EH (cell line): ENCODE data around the gene ETHE1.

Experiments
- DNase-seq: peaks from one replicate; pipeline ENCODE4 v3.0.0-alpha.2; 2015; ENCODE audit warnings: low read depth

ETHE1 gene, protein sequence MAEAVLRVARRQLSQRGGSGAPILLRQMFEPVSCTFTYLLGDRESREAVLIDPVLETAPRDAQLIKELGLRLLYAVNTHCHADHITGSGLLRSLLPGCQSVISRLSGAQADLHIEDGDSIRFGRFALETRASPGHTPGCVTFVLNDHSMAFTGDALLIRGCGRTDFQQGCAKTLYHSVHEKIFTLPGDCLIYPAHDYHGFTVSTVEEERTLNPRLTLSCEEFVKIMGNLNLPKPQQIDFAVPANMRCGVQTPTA

DNA sequence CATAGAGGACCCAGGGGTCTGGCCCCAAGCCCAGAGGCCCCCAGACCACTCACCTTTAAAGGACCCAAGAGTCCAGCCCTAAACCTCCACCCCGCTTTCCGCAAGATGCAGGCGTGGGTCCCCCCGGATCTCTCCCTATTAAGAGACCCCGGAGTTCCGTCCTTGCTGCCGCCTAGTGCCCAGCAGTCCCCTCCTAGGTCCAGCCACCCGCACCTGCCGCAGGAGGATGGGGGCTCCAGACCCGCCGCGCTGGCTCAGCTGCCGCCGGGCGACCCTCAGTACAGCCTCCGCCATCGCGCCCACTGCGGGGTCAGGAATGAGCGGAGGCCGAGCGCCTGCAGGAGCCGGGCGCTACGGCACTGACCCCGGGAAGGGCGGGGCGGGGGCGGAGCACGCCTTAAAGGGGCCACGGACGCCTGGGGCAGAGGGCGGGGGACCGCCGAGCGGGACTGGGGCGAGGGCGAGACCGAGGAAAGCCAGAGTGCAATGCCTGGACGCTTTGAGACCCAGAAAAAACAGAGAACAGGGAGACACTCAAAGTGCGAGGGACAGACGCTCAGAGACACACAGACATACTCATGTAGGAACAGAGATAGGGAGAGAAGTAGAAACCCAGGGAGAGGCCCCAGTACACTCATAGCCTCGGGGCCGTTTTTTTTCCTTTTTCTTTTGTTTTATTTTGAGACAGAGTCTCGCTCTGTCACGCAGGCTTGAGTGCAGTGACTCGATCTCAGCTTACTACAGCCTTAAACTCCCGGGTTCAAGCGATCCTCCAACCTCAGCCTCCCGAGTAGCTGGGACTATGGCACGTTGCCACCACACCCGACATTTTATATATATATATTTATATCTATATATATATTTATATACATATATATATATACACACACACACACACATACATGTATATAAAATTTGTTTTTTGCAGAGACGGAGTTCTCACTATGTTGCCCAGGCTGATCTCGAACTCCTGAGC is at the start of gene ETHE1:
Gene ETHE1 (minus strand): TSS at position 318 of the 976 bp plus-strand sequence. CDS start 24 bp downstream, at position 294.
- peak; percentile 73 for DNase-seq

DNA sequence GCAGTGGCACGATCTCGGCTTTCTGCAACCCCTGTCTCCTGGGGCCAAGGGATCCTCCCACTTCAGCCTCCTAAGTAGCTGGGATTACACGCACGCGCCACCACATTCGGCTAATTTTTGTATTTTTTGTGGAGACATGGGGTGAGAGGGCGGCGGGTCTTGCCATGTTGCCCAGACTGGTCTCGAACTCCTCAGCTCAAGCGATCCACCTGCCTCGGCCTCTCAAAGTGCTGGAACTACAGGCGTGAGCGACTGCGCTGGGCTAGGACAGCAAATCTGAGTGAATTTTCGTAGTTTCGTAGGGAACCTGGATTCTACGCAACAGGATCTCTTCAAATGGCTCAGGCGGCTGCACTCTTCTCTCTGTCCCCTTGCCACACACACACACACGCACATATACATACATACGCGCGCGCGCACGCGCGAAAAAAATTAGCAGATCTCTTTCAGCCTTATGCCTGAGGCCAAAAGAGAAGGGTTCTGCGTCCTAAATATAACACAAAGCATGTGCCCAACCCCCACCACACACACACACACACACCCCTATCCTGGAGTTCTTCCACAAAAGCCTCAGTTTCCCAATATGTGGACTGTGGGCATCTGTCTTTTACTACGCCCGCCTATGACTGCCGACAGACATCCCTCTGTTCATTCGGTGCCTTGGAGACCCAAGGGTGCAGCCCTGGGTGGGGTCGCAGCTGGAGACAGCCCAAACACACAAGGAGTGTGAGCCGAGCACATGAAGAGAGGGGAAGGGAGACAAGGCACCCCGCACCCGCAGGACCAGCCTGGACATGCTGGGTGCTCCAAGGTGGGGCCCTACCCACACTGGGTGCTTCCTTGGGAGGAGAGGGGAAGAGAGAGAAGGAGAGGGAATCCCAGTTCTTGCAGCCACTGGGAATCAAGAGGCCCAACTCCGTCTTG is 49.2 kb upstream of the ETHE1 start:
- DNase-seq, result no peak

DNA sequence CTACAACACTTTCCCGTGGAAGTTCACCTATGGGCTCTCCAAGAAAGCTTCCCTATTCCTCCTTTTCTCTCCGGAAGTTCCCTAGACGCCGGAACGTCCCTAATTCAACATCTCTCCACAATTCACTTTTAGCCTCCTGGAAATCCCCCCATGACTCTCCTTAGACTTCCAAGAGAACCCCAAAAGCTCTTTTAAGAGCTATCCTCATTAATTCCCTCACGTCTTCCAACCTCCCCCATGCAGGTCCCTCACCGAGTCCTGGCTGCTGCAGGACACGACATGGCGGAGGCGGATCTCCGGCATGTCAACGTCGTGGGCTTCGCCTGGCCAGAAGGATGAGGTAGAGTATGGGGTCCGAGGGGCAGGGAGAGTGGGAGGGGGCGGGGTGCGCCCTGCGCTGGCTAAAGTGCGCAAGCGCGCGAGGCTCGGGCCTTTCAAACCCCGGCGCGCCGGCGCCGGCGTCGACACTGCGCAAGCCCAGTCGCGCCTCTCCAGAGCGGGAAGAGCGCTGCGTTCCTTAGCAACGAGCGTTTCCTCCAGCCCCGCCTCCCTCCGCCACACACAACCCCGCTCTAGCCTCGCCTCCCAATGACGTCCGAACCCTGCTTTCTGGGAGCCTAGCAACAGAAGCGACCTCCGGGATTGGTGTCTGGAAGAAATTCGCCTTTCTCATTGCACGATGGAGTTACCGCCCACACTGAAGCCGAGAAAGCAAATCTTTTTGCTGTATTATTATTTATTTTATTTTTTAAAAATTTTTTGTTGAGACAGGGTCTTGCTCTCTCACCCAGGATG is 48.4 kb upstream of the ETHE1 start, which contains the start of the genes PINLYP and XRCC1:
Gene PINLYP (plus strand): TSS at position 646 of the 795 bp plus-strand sequence. CDS start 1,391 bp downstream, outside the sequence.
Gene XRCC1 (minus strand): TSS at position 372 of the 795 bp plus-strand sequence. CDS start 69 bp downstream, at position 303.
- peak; percentile 99 for DNase-seq

DNA sequence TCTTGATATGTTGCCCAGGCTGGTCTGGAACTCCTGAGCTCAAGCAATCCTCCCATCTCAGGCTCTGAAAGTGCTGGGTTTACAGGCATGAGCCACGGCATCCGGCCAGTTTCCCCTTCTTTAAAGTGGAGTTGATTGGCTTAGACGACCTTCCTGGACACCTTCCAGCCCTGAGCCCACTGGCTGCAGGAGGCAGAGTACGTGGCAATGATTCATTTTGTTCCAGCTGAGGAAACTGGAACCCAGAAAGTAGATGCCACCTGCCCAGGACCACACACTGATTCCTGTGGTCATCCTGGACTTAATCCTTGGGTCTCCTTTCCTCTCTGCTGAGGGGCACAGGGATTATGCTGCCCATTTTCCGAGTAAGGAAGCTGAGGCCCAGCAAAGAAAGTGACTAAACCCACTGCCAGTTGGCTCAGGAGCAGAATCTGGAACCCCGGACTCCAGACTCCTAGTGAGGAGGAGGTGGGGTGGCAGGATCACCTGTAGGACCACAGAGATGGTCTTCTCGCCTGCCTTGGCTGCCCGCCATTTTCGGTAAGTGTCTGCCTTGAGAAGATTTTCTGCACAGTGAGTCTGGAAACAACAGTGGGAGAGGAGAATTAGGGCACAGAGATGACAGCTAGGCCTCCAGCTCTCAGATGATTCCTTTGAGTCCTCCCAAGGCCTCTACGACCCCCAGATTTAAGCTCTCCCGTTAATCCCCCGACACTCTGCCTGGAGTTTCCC is 47.6 kb upstream of the ETHE1 start:
- DNase-seq, result peak; percentile 60

DNA sequence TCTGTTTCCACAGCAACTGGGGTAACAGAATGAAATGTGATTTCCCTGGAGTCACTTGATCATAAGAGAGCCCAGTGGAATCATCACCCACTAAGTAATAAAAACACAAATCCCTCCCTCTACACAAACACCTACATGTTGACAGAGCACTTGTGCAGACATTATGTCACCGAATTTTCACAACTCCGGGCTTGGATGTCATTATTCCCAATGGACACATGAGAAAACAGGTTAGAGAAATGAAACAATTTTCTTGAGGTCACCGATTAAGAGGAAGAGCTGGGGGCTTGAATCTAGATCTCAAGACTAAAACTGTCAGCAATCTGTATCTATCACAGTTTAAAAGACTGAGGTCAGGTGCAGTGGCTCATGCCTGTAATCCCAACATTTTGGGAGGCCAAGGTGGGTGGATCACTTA is 45.2 kb upstream of the ETHE1 start:
- DNase-seq, result no peak

DNA sequence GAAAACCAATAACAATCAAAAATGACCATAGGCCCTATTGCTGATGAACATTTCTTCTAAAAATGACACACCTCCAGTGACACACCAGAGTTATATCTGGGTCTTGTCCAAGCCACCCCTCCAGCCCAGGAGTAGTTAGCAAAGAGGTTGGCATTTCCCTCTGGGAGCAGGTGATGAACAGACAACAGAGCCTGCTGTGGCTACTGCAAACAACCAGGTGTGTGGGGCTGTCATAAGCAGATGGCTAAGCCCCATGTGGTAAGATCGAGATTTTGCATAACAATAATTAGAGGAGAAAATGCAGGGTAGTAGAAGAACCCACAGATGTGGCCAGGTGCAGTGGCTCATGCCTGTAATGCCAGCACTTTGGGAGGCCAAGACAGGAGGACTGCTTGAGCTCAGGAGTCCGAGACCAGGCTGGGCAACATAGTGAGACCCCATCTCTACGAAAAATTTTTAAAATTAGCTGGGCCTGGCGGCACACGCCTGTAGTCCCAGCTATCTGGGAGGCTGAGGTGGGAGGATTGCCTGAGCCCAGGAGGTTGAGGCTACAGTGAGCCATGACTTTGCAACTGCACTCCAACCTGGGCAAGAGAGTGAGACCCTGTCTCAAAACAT is 43.3 kb upstream of the ETHE1 start:
- DNase-seq, result no peak

DNA sequence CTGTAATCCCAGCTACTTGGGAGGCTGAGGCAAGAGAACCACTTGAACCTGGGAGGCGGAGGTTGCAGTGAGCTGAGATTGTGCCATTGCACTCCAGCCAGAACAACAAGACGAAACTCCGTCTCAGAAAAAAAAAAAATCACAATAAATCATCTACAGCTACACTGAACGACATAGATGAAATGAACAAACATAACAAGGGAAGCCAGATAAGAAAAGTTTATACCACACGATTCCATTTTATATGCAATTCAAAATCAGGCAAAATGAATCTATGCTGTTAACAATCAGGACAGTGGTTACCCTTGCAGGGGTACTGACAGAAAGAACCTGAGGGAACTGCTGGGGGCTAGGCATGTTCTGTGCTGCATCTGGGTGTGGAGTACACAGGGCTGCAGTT is 42.7 kb upstream of the ETHE1 start:
- DNase-seq, result no peak

DNA sequence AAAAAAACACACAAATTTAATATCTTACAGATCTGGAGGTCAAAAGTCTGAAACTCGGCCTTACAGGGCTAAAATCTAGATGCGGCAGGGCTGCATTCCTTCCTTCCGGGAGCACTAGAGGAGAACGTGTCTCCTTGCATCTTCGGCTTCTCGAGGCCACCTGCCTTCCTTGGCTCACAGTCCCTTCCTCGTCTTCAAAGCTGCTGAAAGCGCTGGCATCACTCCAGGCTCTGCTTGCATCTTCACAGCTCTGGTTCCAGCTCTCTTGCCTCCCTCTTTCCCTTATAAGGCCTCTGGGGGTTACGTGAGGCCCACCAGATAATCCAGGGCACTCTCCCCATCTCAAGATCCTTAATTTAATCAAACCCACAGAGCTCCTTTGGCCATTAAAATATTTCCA is 37.8 kb upstream of the ETHE1 start:
- DNase-seq, result no peak

DNA sequence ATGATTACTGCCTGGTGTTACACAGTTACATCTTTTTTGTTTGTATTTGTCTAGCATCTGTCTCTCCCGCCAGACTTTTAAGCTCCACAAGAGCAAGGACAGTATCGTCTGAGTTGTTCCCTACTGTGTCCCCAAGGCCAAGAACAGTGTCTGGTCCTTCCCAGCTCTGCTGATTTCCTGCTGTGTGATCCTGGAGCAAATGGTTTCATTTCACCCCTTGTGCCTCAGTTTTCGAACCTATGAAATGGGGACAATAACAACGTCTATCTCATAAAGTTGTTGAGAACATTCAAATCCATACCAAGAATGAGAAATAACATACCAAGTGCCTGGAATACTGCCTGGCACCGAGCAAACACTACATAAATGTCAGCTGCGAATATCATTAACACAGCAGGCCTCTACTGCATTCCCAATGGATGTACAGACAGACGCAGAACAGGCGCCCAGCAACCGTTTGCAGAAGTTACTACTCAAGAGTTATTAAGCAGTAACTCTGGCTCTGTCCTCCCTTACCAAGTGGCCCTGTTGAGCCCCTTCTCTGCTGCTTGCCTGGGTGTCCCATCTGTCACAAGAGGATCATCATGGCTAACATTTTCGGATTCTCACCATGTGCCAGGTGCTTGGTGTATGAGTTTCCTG is 36.9 kb upstream of the ETHE1 start:
- no peak for DNase-seq

DNA sequence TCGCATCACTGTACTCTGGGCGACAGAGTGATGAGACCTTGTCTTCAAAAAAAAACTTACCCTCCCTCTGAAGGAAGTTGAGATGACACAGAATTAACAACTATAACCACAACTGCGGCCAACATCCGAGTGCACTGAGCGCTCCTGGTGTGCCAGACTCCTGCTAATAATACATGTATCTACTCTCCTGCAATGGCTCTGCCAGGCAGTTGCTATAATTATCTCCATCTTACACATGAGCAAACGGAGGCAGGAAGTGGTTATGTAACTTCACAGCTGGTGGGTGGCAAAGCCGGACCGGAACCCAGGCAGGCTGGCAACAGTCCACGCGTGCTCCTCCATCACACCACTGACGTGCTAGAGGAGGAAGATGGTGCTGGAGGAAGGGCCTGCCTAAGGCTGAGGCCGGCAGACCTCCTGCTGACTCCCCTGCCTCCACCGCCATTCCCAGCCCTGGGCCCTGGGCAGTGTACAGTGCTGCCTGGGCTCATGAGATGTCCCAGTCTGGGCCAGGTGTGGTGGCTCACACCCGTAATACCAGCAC is 35.8 kb upstream of the ETHE1 start:
- peak; percentile 94 for DNase-seq

DNA sequence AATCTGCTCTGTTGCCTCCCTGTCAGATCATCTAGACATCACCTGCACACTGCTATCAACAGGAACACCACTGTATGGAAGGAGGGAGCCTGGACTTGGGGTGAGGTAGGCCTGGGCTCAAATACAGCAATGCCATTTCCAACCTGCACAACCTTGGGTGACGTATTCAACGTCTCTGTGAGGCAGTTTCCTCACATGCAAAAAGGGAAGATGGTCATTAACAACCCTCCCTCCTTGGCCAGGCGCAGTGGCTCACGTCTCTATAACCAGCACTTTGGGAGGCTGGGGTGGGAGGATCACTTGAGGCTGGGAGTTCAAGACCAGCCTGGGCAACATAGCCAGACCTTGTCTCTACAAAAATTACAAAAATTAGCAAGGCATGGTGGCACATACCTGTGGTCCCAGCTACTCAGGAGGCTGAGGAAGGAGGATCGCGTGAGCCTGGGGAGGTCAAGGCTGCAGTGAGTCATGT is 35.3 kb upstream of the ETHE1 start:
- DNase-seq, result no peak

DNA sequence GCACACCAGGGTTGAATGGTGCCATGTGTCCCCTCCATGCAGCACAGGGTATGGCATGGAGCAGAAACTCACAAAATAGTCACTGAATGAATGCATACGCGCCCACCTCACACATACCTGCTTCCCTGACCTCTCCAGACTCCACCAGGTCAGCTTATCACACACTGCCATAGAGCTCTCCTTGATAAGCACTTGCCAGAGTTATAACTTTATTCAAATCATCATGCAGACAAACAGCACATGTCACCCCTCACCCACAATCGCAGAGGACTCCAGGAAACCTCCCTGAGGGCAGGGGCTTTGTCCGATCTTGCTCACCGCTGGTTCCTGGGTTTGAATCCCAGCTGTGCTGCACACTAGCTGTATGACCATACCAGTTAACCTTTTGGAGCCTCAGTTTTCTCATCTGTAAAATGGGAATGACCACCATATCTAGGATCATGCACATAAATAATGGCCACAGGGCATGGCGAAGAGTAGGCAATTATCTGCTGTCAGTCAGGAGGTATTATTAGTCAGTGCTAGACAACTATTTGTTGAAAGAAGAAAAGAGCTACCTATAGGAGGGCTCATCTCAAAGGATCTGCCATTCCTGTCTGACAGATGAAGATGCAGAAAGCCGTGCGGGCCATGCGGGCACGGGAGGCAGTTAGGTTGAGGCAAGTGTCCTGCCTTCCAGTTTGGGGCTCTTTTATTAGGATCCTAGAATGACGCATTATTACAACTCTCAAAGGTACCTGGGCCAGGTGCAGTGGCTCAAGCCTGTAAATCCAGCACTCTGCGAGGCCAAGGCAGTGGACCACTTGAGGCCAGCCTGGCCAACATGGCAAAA is 34.4 kb upstream of the ETHE1 start:
- no peak for DNase-seq

DNA sequence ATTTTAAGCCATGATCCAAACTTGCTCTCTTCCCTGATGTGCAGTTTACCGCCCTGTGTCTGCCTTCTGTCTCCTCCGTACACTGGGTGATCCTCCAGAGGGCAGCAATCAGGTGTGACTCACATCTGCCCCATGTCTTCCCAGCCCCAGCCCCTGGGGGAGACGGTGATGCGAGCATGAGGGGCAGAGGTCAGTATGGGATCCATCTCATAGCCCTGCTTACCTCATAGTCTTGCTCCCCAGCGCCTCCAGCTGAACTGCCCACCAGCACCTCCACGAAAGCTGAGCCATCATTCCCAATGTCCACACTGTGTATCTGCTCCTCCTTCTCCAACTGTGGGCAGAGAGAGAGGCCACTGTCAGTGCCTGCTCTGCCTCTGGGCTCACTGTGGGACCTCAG is 33.7 kb upstream of the ETHE1 start:
- peak; percentile 32 for DNase-seq

DNA sequence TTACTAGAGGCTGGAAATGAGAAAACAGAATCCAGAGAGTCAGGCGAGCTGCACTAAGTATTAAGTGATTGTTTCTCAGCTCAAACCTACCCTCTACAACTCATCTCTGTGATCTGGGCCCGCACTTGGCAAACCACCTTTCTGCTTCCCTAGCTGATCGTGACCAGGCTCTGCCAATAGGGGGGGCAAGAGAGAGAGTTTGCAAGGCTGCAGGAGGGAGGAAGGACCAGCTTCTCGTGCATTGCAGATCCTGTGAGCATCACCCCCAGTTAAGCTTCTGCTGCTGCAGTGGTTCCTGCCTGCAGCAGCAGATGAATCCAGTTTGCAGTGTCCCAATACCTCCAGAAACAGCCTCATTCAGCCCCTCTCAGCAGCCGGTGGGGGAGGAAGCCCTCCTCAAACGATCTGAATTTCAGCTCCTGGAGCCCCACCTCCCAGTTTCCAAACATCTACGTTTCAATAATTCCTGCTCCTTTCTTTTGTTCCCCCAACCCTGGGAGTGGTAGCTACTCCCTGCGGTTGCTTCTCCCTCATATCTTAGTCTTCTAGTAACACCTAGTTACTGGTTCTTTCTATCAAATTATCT is 28.3 kb upstream of the ETHE1 start:
- DNase-seq, result peak; percentile 73

DNA sequence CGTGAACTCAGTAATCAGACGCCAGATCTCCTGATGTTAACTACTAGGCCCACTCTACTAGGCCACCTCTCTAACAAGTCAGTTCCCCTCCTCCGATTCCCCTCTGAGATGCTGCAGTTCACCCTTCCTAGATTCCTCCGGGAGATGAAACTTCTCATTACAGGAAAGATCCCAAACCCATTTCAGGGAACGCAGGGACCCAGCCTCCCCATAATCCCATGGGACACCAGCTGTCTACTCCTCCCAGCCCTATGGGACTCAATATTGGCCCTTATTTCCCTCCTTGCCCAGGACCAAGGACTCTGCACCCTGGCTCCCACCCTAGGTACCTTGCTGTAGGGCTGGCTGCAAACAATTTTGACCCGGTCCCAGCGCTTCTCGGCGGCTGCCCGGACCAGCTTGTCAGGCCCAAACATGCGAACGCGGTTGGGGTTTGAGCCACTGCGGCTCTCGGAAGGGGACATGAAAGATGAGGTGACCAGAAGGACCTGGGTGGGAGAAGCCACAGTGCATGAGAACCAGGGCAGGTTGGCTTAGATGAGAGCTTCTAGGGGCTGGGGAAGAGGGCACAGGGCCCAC is 27.4 kb upstream of the ETHE1 start:
- no peak for DNase-seq

DNA sequence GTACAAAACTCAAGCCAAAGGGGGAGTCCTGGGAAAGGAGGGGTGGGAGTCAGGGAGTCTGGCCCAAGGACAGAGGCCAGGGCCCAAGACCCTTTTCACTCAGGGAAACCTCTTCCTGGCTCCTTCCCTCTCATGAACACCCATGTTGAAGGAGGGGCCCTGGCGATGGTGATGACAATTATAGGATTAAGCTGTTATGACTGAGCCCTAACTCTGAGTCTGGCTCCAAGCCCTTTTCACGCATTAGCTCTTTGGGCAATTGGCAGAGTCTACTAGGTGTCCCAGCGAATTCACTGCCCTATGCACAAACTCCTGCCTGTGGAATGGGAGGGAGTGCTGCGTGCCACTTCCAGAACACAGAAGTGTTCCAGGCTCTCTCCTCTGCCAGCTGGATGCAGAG is 26.7 kb upstream of the ETHE1 start:
- DNase-seq, result no peak

DNA sequence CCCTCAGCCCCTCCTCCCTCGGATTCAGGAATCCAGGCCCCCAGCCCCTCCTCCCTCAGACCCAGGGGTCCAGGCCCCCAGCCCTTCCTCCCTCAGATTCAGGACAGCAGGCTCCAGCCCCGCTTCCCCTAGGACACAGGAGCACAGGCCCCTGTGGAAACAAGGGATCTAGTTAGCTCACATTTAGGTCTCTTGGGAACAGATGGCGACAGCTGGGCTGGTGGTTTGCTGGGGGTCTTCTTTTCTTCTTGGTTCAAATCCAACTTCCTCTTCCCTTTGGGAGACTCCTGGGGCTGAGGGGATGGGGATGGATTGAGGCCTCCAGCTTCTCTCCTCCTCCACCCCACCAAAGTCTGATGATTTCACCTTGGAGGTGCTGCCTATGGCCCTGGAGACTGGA is 25.6 kb upstream of the ETHE1 start:
- DNase-seq, result no peak

DNA sequence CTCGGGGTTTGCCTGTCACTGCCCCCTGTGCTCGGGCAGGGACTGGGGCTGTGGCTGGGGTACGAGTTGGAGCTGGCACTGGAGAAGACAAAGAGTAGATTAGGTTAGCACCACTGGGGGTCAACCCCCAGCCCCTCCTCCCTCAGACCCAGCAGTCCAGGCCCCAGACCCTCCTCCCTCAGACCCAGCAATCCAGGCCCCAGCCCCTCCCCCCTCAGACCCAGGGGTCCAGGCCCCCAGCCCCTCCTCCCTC is 25.1 kb upstream of the ETHE1 start:
- no peak for DNase-seq
